Measurements from ENCODE around the gene NDUFB7.

DNA sequence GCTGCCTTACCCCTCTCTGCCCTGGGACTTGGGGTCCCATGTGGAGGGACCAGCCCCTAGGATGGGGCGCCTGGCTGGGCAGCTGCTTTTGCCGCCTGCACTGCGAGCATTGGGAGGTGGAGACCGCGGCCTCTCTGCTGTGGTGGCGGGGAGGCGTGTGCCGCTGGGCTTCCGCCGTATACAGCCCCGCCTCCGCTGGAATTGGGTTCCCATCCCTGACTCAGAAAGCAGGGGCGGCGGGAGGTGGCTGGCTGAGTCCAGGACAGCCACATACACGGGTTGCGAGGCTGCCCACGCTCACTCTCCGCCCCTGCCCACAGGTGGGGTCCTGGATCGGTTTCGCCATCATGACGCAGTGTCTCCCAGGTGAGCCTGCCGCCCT lies 6.6 kb downstream of the NDUFB7 start:
- TF ChIP-seq, protein P1, sequence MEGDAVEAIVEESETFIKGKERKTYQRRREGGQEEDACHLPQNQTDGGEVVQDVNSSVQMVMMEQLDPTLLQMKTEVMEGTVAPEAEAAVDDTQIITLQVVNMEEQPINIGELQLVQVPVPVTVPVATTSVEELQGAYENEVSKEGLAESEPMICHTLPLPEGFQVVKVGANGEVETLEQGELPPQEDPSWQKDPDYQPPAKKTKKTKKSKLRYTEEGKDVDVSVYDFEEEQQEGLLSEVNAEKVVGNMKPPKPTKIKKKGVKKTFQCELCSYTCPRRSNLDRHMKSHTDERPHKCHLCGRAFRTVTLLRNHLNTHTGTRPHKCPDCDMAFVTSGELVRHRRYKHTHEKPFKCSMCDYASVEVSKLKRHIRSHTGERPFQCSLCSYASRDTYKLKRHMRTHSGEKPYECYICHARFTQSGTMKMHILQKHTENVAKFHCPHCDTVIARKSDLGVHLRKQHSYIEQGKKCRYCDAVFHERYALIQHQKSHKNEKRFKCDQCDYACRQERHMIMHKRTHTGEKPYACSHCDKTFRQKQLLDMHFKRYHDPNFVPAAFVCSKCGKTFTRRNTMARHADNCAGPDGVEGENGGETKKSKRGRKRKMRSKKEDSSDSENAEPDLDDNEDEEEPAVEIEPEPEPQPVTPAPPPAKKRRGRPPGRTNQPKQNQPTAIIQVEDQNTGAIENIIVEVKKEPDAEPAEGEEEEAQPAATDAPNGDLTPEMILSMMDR (conservative IDR thresholded peaks at IDR 0.05; ENCODE audit: low read length): no peak
- no peak for TF ChIP-seq EZH2phosphoT487 (IDR thresholded peaks at IDR 0.05; ENCODE audit: borderline replicate concordance, low read depth, low read length)
